Measurements from ENCODE around the gene CHD5.

CHD5 gene

DNA sequence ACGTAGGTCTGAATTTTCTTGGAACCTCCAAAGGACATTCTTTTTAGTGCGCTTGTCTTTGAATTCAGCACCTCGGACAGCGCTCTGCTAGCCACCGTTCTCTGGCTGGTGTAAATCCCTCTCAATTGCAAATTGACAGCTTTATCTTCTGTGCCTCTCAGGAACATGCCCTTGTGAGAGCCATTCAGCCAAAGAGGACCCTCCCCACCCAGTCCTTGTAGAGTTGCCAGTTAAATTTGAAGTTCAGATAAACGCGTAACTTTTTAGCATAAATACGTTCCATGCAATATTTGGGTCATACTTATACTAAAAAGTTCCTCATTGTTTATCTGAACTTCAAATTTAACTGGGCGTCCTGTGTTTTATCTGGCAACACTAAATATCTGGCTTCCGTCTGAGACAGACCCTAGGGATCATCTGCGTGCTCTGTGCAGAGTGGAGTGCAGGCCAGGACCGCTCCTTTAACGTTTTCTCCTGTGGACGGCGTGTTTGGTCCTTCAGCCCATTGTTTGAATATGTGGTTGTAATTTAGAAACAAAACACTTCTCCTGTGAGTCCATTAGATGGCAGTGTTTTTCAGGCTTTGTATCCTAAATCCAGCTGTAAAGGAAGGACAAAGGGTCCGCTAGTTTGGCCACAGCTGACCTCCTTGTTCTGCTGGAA is 127.4 kb downstream of the CHD5 start:
- DNase-seq = peak; percentile 81
